HG03460 (cell line): ENCODE results near the gene ORM2.

ENCODE experiments used
- ATAC-seq: cut with Tn5 transposase; IDR thresholded peaks from one replicate; pipeline ENCODE4 v1.9.1; 2021; ENCODE audit not compliant: unreplicated experiment

ORM2 gene

GRCh38 chr9:114291886-114292590 is 37.6 kb upstream of the ORM2 start:
- ATAC-seq = no peak

- no peak for ATAC-seq
Measured at GRCh38 chr9:114294664-114295063, 35.0 kb upstream of the ORM2 start.

GRCh38 chr9:114296338-114296737 is 33.3 kb upstream of the ORM2 start:
- ATAC-seq = no peak

- no peak for ATAC-seq
Measured at GRCh38 chr9:114299286-114300152, 30.1 kb upstream of the ORM2 start.

- no peak for ATAC-seq
Measured at GRCh38 chr9:114300153-114300845, 29.4 kb upstream of the ORM2 start.

- no peak for ATAC-seq
Measured at GRCh38 chr9:114300846-114301797, 28.5 kb upstream of the ORM2 start.

- ATAC-seq = no peak
Measured at GRCh38 chr9:114301798-114302565, 27.7 kb upstream of the ORM2 start.

GRCh38 chr9:114302727-114303126 is 26.9 kb upstream of the ORM2 start:
- ATAC-seq = no peak

GRCh38 chr9:114303571-114303970 is 26.1 kb upstream of the ORM2 start:
- no peak for ATAC-seq

- ATAC-seq = no peak
Measured at GRCh38 chr9:114303977-114304376, 25.7 kb upstream of the ORM2 start.

- no peak for ATAC-seq
Measured at GRCh38 chr9:114304416-114305188, 25.1 kb upstream of the ORM2 start.

- ATAC-seq = no peak
Measured at GRCh38 chr9:114307899-114308267, 21.8 kb upstream of the ORM2 start.

- no peak for ATAC-seq
Measured at GRCh38 chr9:114308361-114308950, 21.2 kb upstream of the ORM2 start.

- ATAC-seq = no peak
Measured at GRCh38 chr9:114309096-114309495, 20.6 kb upstream of the ORM2 start.

GRCh38 chr9:114310471-114311450 is 18.9 kb upstream of the ORM2 start:
- ATAC-seq = no peak

GRCh38 chr9:114311571-114312512 is 17.8 kb upstream of the ORM2 start:
- ATAC-seq = no peak

- ATAC-seq = no peak
Measured at GRCh38 chr9:114312513-114312875, 17.2 kb upstream of the ORM2 start.
